Parathyroid adenoma (tissue), 2 donors: ENCODE results near the gene CARD9.

Experiments
- H2AFZ ChIP-seq: fragments of 300-600 bp; sonication (generic); one replicate; pipeline ENCODE4 v1.7.0; 2017; ENCODE audit warnings: antibody characterized with exemption, mild to moderate bottlenecking
- H3K27ac ChIP-seq: fragments of 300-600 bp; sonication (generic); one replicate; pipeline ENCODE4 v1.7.0; 2017
- H3K27me3 ChIP-seq: fragments of 300-600 bp; sonication (generic); one replicate; pipeline ENCODE4 v1.7.0; 2017; ENCODE audit warnings: low read length; ENCODE audit not compliant: control insufficient read depth, insufficient read depth
- H3K36me3 ChIP-seq: fragments of 300-600 bp; sonication (generic); one replicate; pipeline ENCODE4 v1.7.0; 2017; ENCODE audit warnings: low read length; ENCODE audit not compliant: control insufficient read depth, insufficient read depth
- H3K4me1 ChIP-seq: fragments of 300-600 bp; sonication (generic); one replicate; pipeline ENCODE4 v1.7.0; 2017; ENCODE audit warnings: control low read depth
- H3K4me2 ChIP-seq: fragments of 300-600 bp; sonication (generic); one replicate; pipeline ENCODE4 v1.7.0; 2017; ENCODE audit warnings: low read length
- H3K4me3 ChIP-seq: fragments of 300-600 bp; sonication (generic); one replicate; pipeline ENCODE4 v1.7.0; 2017; ENCODE audit warnings: low read depth, low read length
- H3K79me2 ChIP-seq: fragments of 300-600 bp; sonication (generic); one replicate; pipeline ENCODE4 v1.7.0; 2017; ENCODE audit warnings: control low read depth
- H3K9ac ChIP-seq: fragments of 300-600 bp; sonication (generic); one replicate; pipeline ENCODE4 v1.7.0; 2017; ENCODE audit warnings: mild to moderate bottlenecking
- H3K9me3 ChIP-seq: fragments of 300-600 bp; sonication (generic); one replicate; pipeline ENCODE4 v1.7.0; 2017; ENCODE audit warnings: low read length; ENCODE audit not compliant: control insufficient read depth
- TF ChIP-seq, protein P1 (sequence below): fragments of 300-600 bp; sonication (generic); IDR thresholded peaks from one replicate; pipeline ENCODE4 v1.7.0; 2017; ENCODE audit warnings: antibody characterized with exemption, mild to moderate bottlenecking
- donor health status: primary hyperparathyroidism.

Gene CARD9

DNA sequence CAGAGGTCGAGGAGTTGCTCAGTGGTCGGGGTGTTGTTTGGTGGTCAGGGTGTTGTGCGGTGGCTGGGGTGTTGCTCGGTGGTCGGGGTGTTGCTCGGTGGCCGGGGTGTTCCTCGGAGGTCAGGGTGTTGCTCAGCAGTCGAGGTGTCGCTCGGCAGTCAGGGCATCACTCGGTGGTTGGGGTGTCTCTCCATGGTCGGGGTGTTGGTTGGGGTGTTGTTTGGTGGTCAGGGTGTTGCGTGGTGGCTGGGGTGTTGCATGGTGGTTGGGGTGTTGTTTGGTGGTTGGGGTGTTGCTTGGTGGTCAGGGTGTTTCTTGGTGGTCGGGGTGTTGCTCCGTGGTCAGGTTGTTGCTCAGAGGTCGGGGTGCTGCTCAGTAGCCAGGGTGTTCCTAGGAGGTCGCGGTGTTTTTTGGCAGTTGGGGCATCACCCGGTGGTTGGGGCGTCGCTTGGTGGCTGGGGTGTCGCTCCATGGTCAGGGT, 57.2 kb downstream of the CARD9 start:
- TF ChIP-seq, protein P1, sequence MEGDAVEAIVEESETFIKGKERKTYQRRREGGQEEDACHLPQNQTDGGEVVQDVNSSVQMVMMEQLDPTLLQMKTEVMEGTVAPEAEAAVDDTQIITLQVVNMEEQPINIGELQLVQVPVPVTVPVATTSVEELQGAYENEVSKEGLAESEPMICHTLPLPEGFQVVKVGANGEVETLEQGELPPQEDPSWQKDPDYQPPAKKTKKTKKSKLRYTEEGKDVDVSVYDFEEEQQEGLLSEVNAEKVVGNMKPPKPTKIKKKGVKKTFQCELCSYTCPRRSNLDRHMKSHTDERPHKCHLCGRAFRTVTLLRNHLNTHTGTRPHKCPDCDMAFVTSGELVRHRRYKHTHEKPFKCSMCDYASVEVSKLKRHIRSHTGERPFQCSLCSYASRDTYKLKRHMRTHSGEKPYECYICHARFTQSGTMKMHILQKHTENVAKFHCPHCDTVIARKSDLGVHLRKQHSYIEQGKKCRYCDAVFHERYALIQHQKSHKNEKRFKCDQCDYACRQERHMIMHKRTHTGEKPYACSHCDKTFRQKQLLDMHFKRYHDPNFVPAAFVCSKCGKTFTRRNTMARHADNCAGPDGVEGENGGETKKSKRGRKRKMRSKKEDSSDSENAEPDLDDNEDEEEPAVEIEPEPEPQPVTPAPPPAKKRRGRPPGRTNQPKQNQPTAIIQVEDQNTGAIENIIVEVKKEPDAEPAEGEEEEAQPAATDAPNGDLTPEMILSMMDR: no peak

DNA sequence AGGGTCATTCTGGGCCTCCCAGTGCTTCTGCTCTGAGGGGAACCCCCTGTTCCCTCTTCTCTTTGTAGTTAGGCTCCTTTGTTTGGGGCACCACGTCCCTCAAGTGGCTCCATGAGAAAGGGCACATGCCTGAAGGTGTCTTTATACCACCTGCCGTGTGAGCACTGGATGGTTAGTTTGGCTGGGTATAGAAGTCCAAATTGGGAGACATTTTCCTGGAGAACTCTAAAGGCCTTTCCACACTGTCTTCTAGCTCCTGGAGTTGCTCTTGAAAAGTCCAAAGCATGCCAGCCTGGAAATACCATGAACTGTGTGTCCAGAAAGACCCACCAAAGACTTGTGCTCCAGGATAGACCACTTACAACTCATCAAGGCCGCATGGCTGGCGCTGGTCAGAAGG, 58.5 kb downstream of the CARD9 start:
- Histone ChIP-seq H3K27ac (no peak overlapping the region), H2AFZ (no peak overlapping the region), H3K9me3 (no peaks in the 10 kb centered on the region), H3K4me1 (no peaks in the 10 kb centered on the region), H3K79me2 (no peaks in the 10 kb centered on the region), H3K36me3 (no peaks in the 10 kb centered on the region), H3K27me3 (no peaks in the 10 kb centered on the region), H3K9ac (no peak overlapping the region), H3K4me3 (no peak overlapping the region), H3K4me2 (no peak overlapping the region)
- TF ChIP-seq, protein P1: no peak

More for the DNA sequence above, 57.2 kb downstream of the CARD9 start:
- H3K36me3 ChIP-seq: no peaks in the 10 kb centered on the region
- no peaks in the 10 kb centered on the region for H3K79me2 ChIP-seq
- H3K4me3 ChIP-seq: no peak overlapping the region
- H3K27me3 ChIP-seq: no peaks in the 10 kb centered on the region
- no peak overlapping the region for H2AFZ ChIP-seq
- H3K27ac ChIP-seq: no peak overlapping the region
- H3K4me1 ChIP-seq: no peaks in the 10 kb centered on the region
- no peak overlapping the region for H3K9ac ChIP-seq
- H3K9me3 ChIP-seq: no peaks in the 10 kb centered on the region
- no peak overlapping the region for H3K4me2 ChIP-seq

DNA sequence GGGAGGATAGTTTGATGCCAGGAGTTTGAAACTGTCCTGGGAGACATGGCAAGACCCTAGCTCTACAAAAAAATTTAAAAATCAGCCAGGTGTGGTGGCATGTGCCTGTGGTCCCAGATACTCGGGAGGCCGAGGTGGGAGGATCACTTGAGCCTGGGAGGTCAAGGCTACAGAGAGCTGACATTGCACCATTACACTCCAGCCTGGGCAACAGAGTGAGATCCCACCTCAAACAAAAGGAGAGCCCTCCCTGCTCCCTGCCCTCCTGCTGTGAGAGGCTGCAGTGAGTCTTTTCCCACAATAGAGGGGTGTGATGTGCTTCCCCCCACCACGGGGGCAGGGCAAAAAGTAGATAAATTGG, 59.4 kb downstream of the CARD9 start:
- Histone ChIP-seq H3K9ac (no peak overlapping the region), H3K27ac (no peak overlapping the region), H3K4me1 (no peaks in the 10 kb centered on the region), H3K4me3 (no peak overlapping the region), H3K36me3 (no peaks in the 10 kb centered on the region), H2AFZ (no peak overlapping the region), H3K27me3 (no peaks in the 10 kb centered on the region), H3K9me3 (no peaks in the 10 kb centered on the region), H3K4me2 (no peak overlapping the region), H3K79me2 (no peaks in the 10 kb centered on the region)
- TF ChIP-seq, protein P1: no peak
